ENCODE measurements around the gene PTPRO.

DNA sequence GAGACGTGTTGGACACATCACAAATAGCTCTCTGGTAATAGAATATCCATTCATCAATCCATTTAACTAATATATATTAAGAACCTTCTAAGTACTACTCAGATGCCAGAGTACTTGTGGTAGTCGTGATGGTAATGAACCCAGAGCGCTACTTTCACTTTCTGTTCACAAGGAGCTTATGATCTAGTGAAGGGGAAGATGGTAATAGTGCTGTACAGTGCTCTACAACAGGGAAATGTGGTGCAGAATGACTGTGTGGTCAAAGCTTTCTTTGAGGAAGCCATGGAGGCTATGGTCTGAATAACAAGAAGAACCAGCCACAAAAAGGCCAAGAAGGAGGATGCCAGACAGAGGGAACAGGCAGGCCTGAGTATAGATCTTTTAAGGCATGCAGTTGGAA is 212.0 kb downstream of the PTPRO start:
- TF ChIP-seq, protein P1, sequence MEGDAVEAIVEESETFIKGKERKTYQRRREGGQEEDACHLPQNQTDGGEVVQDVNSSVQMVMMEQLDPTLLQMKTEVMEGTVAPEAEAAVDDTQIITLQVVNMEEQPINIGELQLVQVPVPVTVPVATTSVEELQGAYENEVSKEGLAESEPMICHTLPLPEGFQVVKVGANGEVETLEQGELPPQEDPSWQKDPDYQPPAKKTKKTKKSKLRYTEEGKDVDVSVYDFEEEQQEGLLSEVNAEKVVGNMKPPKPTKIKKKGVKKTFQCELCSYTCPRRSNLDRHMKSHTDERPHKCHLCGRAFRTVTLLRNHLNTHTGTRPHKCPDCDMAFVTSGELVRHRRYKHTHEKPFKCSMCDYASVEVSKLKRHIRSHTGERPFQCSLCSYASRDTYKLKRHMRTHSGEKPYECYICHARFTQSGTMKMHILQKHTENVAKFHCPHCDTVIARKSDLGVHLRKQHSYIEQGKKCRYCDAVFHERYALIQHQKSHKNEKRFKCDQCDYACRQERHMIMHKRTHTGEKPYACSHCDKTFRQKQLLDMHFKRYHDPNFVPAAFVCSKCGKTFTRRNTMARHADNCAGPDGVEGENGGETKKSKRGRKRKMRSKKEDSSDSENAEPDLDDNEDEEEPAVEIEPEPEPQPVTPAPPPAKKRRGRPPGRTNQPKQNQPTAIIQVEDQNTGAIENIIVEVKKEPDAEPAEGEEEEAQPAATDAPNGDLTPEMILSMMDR (IDR thresholded peaks at IDR 0.05; ENCODE audit: low read depth, low read length, poor library complexity, severe bottlenecking) = no peak
- no peak for TF ChIP-seq EZH2phosphoT487 (IDR thresholded peaks at IDR 0.05; ENCODE audit: borderline replicate concordance, low read length)
